H9 (cell line): ENCODE measurements around the gene TMEM82. TPM values are rescaled to one million over a fixed set of nuclear protein-coding genes. Genes with fewer than 3 reads are reported as not detected.

Source experiments
- DNase-seq: peaks from one replicate; pipeline ENCODE4 v3.0.0-alpha.2; 2017
- H2AFZ ChIP-seq: one replicate; pipeline ENCODE4 v1.6.1; 2013; ENCODE audit warnings: mild to moderate bottlenecking, low read length, control low read depth, moderate library complexity
- H2AK5ac ChIP-seq: 2 replicates; pipeline ENCODE4 v1.6.1; 2013; ENCODE audit warnings: low read length, control low read depth, mixed read lengths; ENCODE audit not compliant: insufficient read length
- H2BK120ac ChIP-seq: one replicate; pipeline ENCODE4 v1.6.1; 2013; ENCODE audit warnings: low read depth, mild to moderate bottlenecking, low read length, control low read depth, inconsistent platforms; ENCODE audit not compliant: poor library complexity, severe bottlenecking
- H2BK12ac ChIP-seq: 2 replicates; pipeline ENCODE4 v1.6.1; 2013; ENCODE audit warnings: low read length, control low read depth, mixed read lengths, low read depth; ENCODE audit not compliant: insufficient read length
- H2BK15ac ChIP-seq: 2 replicates; pipeline ENCODE4 v1.6.1; 2013; ENCODE audit warnings: low read depth, low read length, control low read depth
- H2BK20ac ChIP-seq: one replicate; pipeline ENCODE4 v1.6.1; 2013; ENCODE audit warnings: low read depth, mild to moderate bottlenecking, low read length, control low read depth, inconsistent platforms; ENCODE audit not compliant: poor library complexity, severe bottlenecking
- H2BK5ac ChIP-seq: 2 replicates; pipeline ENCODE4 v1.6.1; 2013; ENCODE audit warnings: low read length, control low read depth, mixed read lengths; ENCODE audit not compliant: insufficient read length
- H3K14ac ChIP-seq: 2 replicates; pipeline ENCODE4 v1.6.1; 2013; ENCODE audit warnings: low read length, control low read depth; ENCODE audit not compliant: insufficient read depth
- H3K18ac ChIP-seq: 2 replicates; pipeline ENCODE4 v1.6.1; 2013; ENCODE audit warnings: low read depth, mild to moderate bottlenecking, mixed read lengths, low read length, control low read depth; ENCODE audit not compliant: insufficient read length
- H3K23ac ChIP-seq: 2 replicates; pipeline ENCODE4 v1.6.1; 2013; ENCODE audit warnings: low read length, control low read depth, mixed read lengths, low read depth; ENCODE audit not compliant: insufficient read length
- H3K23me2 ChIP-seq: 2 replicates; pipeline ENCODE4 v1.6.1; 2013; ENCODE audit warnings: low read depth, mild to moderate bottlenecking, mixed read lengths, low read length, control low read depth; ENCODE audit not compliant: insufficient read length, poor library complexity, severe bottlenecking
- H3K27ac ChIP-seq: 2 replicates; pipeline ENCODE4 v1.5.1; 2013; ENCODE audit warnings: low read length, control low read depth, mixed read lengths, low read depth; ENCODE audit not compliant: insufficient read length
- H3K27me3 ChIP-seq: 2 replicates; pipeline ENCODE4 v1.6.1; 2013; ENCODE audit warnings: low read length, control low read depth, inconsistent platforms; ENCODE audit not compliant: insufficient read depth
- H3K4ac ChIP-seq: 2 replicates; pipeline ENCODE4 v1.6.1; 2013; ENCODE audit warnings: low read depth, mild to moderate bottlenecking, control low read depth, inconsistent platforms, low read length, moderate library complexity
- H3K4me1 ChIP-seq: 2 replicates; pipeline ENCODE4 v1.6.1; 2013; ENCODE audit warnings: low read length, control low read depth, inconsistent platforms; ENCODE audit not compliant: insufficient read depth
- H3K4me2 ChIP-seq: 2 replicates; pipeline ENCODE4 v1.6.1; 2013; ENCODE audit warnings: low read length, control low read depth, mixed read lengths; ENCODE audit not compliant: insufficient read length, insufficient read depth
- H3K56ac ChIP-seq: 2 replicates; pipeline ENCODE4 v1.6.1; 2013; ENCODE audit warnings: low read depth, mild to moderate bottlenecking, mixed read lengths, low read length, control low read depth; ENCODE audit not compliant: insufficient read length
- H3K79me1 ChIP-seq: 2 replicates; pipeline ENCODE4 v1.6.1; 2013; ENCODE audit warnings: low read depth, mild to moderate bottlenecking, moderate library complexity, low read length, control low read depth, inconsistent platforms; ENCODE audit not compliant: insufficient read depth, poor library complexity, severe bottlenecking
- H3K79me2 ChIP-seq: 2 replicates; pipeline ENCODE4 v1.6.1; 2013; ENCODE audit warnings: low read length, control low read depth, inconsistent platforms; ENCODE audit not compliant: insufficient read depth
- H3K9ac ChIP-seq: 2 replicates; pipeline ENCODE4 v1.6.1; 2013; ENCODE audit warnings: low read length, control low read depth, mixed read lengths; ENCODE audit not compliant: insufficient read length; ENCODE audit errors: extremely low read depth
- H3K9me3 ChIP-seq: one replicate; pipeline ENCODE4 v1.6.1; 2013; ENCODE audit warnings: low read depth, low read length, inconsistent platforms; ENCODE audit not compliant: control insufficient read depth
- H3T11ph ChIP-seq: one replicate; pipeline ENCODE4 v1.6.1; 2013; ENCODE audit warnings: mild to moderate bottlenecking, low read length, control low read depth, inconsistent platforms
- H4K20me1 ChIP-seq: one replicate; pipeline ENCODE4 v1.6.1; 2013; ENCODE audit not compliant: control insufficient read depth, insufficient read length, insufficient read depth
- H4K5ac ChIP-seq: 2 replicates; pipeline ENCODE4 v1.6.1; 2013; ENCODE audit warnings: low read depth, mild to moderate bottlenecking, mixed read lengths, low read length, control low read depth; ENCODE audit not compliant: insufficient read length
- H4K8ac ChIP-seq: replicated peaks from 2 replicates; pipeline ENCODE4 v1.6.1; 2013; ENCODE audit warnings: low read length, control low read depth, mixed read lengths, low read depth; ENCODE audit not compliant: insufficient read length
- H4K91ac ChIP-seq: 2 replicates; pipeline ENCODE4 v1.6.1; 2013; ENCODE audit warnings: low read depth, mild to moderate bottlenecking, moderate library complexity, mixed read lengths, low read length, control low read depth; ENCODE audit not compliant: insufficient read length
- H3K27ac Mint-ChIP-seq, 3 experiments: 2 replicates in 2 of 3; 3 replicates in 1 of 3; pipeline ENCODE4 v1.8.0; 2020 to 2021; ENCODE audit warnings: mixed read lengths in 3 of 3, mild to moderate bottlenecking in 1 of 3, moderate library complexity in 1 of 3
- H3K27me3 Mint-ChIP-seq: 2 replicates; pipeline ENCODE4 v1.8.0; 2021; ENCODE audit warnings: low read depth, mild to moderate bottlenecking, moderate library complexity, mixed read lengths
- H3K36me3 Mint-ChIP-seq, 3 experiments: 2 replicates in 2 of 3; 3 replicates in 1 of 3; pipeline ENCODE4 v1.8.0; 2020 to 2021; ENCODE audit warnings: low read depth in 3 of 3, mixed read lengths in 3 of 3; ENCODE audit not compliant: insufficient read depth in 1 of 3
- H3K4me1 Mint-ChIP-seq, 2 experiments: 2 replicates each; pipeline ENCODE4 v1.8.0; 2020; ENCODE audit warnings: mixed read lengths in 2 of 2
- H3K4me3 Mint-ChIP-seq, 2 experiments: 2 replicates in 1 of 2; 3 replicates in 1 of 2; pipeline ENCODE4 v1.8.0; 2020 to 2021; ENCODE audit warnings: mild to moderate bottlenecking in 2 of 2, mixed read lengths in 2 of 2, moderate library complexity in 1 of 2
- H3K9me3 Mint-ChIP-seq, 2 experiments: 2 replicates in 1 of 2; 3 replicates in 1 of 2; pipeline ENCODE4 v1.8.0; 2020; ENCODE audit warnings: mild to moderate bottlenecking in 2 of 2, mixed read lengths in 2 of 2, moderate library complexity in 1 of 2
- WGBS: extraction: QIAGEN DNeasy Blood & Tissue Kit; methylation state at CpG from one replicate; pipeline ENCODE4 v1.1.7; 2013; ENCODE audit warnings: missing lambda C conversion rate, low lambda C conversion rate, mixed read lengths; ENCODE audit not compliant: insufficient read length; ENCODE audit errors: extremely low coverage; 5-methylcytosine and 5-hydroxymethylcytosine counted together
- total RNA-seq: library from RNA; stranded (reverse); gene quantifications from 2 replicates; pipeline ENCODE4 v1.2.1, GENCODE V29; 2021
- TF ChIP-seq, protein P1 (sequence below): fragments of 200-600 bp; sonication (generic); conservative IDR thresholded peaks from 3 replicates; pipeline ENCODE4 v1.8.0; 2021; ENCODE audit warnings: antibody characterized with exemption, mild to moderate bottlenecking

The TMEM82 gene
- total RNA-seq, 1 experiment from 2014 or later = 1.4 TPM

DNA sequence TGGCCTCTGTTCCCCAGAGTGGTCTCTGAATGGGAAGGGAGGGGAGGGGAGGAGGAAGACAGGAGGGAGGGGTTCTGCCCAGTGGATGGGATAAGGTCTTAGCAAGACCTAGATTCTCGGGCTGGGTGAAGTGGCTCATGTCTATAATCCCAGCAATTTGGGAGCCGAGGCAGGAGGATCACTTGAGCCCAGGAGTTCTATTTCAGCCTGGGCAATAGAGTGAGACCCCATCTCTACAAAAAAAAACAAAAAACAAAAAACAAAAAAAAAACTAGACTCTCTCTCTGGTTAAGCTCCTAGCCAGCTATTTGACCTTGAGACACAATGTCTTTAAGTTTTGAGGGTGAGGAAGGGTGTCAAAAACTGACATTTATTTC lies 53.8 kb downstream of the TMEM82 start:
- no peak overlapping the region for H2BK12ac ChIP-seq
- H3K23ac ChIP-seq = no peak overlapping the region
- DNase-seq = no peak
- H3K79me1 ChIP-seq = no peaks in the 10 kb centered on the region
- TF ChIP-seq, protein P1, sequence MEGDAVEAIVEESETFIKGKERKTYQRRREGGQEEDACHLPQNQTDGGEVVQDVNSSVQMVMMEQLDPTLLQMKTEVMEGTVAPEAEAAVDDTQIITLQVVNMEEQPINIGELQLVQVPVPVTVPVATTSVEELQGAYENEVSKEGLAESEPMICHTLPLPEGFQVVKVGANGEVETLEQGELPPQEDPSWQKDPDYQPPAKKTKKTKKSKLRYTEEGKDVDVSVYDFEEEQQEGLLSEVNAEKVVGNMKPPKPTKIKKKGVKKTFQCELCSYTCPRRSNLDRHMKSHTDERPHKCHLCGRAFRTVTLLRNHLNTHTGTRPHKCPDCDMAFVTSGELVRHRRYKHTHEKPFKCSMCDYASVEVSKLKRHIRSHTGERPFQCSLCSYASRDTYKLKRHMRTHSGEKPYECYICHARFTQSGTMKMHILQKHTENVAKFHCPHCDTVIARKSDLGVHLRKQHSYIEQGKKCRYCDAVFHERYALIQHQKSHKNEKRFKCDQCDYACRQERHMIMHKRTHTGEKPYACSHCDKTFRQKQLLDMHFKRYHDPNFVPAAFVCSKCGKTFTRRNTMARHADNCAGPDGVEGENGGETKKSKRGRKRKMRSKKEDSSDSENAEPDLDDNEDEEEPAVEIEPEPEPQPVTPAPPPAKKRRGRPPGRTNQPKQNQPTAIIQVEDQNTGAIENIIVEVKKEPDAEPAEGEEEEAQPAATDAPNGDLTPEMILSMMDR = no peak
- H3T11ph ChIP-seq = no peak overlapping the region
- no peaks in the 10 kb centered on the region for H3K9me3 Mint-ChIP-seq
- peaks cover 5% of the 10 kb centered on the region; the same call in 1 of the 2 replicates for H3K4me1 ChIP-seq
- H3K56ac ChIP-seq = no peak overlapping the region
- no peak overlapping the region for H3K4ac ChIP-seq
- H3K27ac Mint-ChIP-seq = no peak overlapping the region
- no peaks in the 10 kb centered on the region for H4K20me1 ChIP-seq
- no peak overlapping the region for H2BK20ac ChIP-seq
- H2BK5ac ChIP-seq = no peak overlapping the region
- peaks cover 22 to 27% of the 10 kb centered on the region in 2 experiments for H3K4me1 Mint-ChIP-seq
- H3K23me2 ChIP-seq = peaks cover 3% of the 10 kb centered on the region
- H3K14ac ChIP-seq = no peak overlapping the region
- no peak overlapping the region for H2BK15ac ChIP-seq
- no peak overlapping the region for H2BK120ac ChIP-seq
- no peak overlapping the region for H3K27ac ChIP-seq
- no peak overlapping the region for H3K4me2 ChIP-seq
- H3K27me3 ChIP-seq = no peaks in the 10 kb centered on the region
- WGBS = no CpG with 5 or more reads among the region's 2 CpGs
- no peak overlapping the region for H3K18ac ChIP-seq
- no peak overlapping the region for H4K8ac ChIP-seq
- H3K36me3 Mint-ChIP-seq = no peaks in the 10 kb centered on the region
- H3K9me3 ChIP-seq = no peaks in the 10 kb centered on the region
- peaks cover 2% of the 10 kb centered on the region; the same call in 1 of the 2 replicates for H3K27me3 Mint-ChIP-seq
- no peak overlapping the region for H3K9ac ChIP-seq
- H3K4me3 Mint-ChIP-seq = no peak overlapping the region
- H3K79me2 ChIP-seq = no peaks in the 10 kb centered on the region
- H2AK5ac ChIP-seq = no peak overlapping the region
- H2AFZ ChIP-seq = no peak overlapping the region
- H4K5ac ChIP-seq = no peak overlapping the region
- H4K91ac ChIP-seq = no peak overlapping the region

Other genes starting within 250 kb of the TMEM82 start
- 15.9 and 17.2 TPM in 2 replicates for gene CASP9, start 218.3 kb upstream of the TMEM82 start, total RNA-seq
- 20.7 and 22.1 TPM in 2 replicates for gene DNAJC16, start 215.7 kb upstream of the TMEM82 start, total RNA-seq
- gene AGMAT, start 157.4 kb upstream of the TMEM82 start, total RNA-seq = 4.0 TPM in 2 replicates
- 45.0 and 51.0 TPM in 2 replicates for gene DDI2, start 125.0 kb upstream of the TMEM82 start, total RNA-seq
- 45.9 and 50.4 TPM in 2 replicates for gene PLEKHM2, start 58.2 kb upstream of the TMEM82 start, total RNA-seq
- 0.94 and 1.5 TPM in 2 replicates for gene SLC25A34, start 6.2 kb upstream of the TMEM82 start, total RNA-seq
- 64.7 and 66.8 TPM in 2 replicates for gene FBLIM1, start 16.3 kb downstream of the TMEM82 start, total RNA-seq
- 2.0 and 2.6 TPM in 2 replicates for gene UQCRHL, start 65.2 kb downstream of the TMEM82 start, total RNA-seq
- 54.3 and 59.6 TPM in 2 replicates for gene SPEN, start 105.2 kb downstream of the TMEM82 start, total RNA-seq
- 16.5 and 16.7 TPM in 2 replicates for gene ZBTB17, start 233.6 kb downstream of the TMEM82 start, total RNA-seq